ENCODE measurements around the gene CDK8. TPM values are rescaled to one million over a fixed set of nuclear protein-coding genes. Genes with fewer than 3 reads are reported as not detected.
"Not testable (repeated sequence)": the region's sequence is repeated elsewhere in the genome, so short reads cannot be mapped to it uniquely, and the experiment has no call there.

The CDK8 gene
- total RNA-seq, 1 donor from 2014 or later = 30.0 TPM

GRCh38 chr13:26236296-26236695 lies 17.6 kb upstream of the CDK8 start:
- Mint-ChIP-seq H3K36me3 (ENCODE audit: low read depth) (no peaks in the 10 kb centered on the region), H3K27ac (ENCODE audit: unreplicated experiment) (no peak overlapping the region), H3K4me3 (no peak overlapping the region), H3K4me1 (no peaks in the 10 kb centered on the region), H3K9me3 (no peaks in the 10 kb centered on the region), H3K27me3 (ENCODE audit: low read depth) (peaks cover 17% of the 10 kb centered on the region)
- no peak for TF ChIP-seq CTCF (conservative IDR thresholded peaks at IDR 0.05)
- DNase-seq (ENCODE audit: low read depth, low spot score) = no peak

GRCh38 chr13:26246154-26246553 lies 7.8 kb upstream of the CDK8 start:
- H3K9me3 Mint-ChIP-seq = peaks cover 10% of the 10 kb centered on the region
- H3K4me1 Mint-ChIP-seq = no peaks in the 10 kb centered on the region
- no peak overlapping the region for H3K27ac Mint-ChIP-seq (ENCODE audit: unreplicated experiment)
- no peaks in the 10 kb centered on the region for H3K36me3 Mint-ChIP-seq (ENCODE audit: low read depth)
- H3K27me3 Mint-ChIP-seq (ENCODE audit: low read depth) = peaks cover 14% of the 10 kb centered on the region
- no peak overlapping the region for H3K4me3 Mint-ChIP-seq
- no peak for TF ChIP-seq CTCF (conservative IDR thresholded peaks at IDR 0.05)
- no peak for DNase-seq (ENCODE audit: low read depth, low spot score)

GRCh38 chr13:26247011-26247410 lies 6.9 kb upstream of the CDK8 start:
- peaks cover 18% of the 10 kb centered on the region for H3K27me3 Mint-ChIP-seq (ENCODE audit: low read depth)
- no peak for DNase-seq (ENCODE audit: low read depth, low spot score)
- H3K36me3 Mint-ChIP-seq (ENCODE audit: low read depth) = no peaks in the 10 kb centered on the region
- no peak overlapping the region for H3K4me3 Mint-ChIP-seq
- peaks cover 8% of the 10 kb centered on the region for H3K9me3 Mint-ChIP-seq
- no peak overlapping the region for H3K27ac Mint-ChIP-seq (ENCODE audit: unreplicated experiment)
- TF ChIP-seq CTCF (conservative IDR thresholded peaks at IDR 0.05) = no peak
- H3K4me1 Mint-ChIP-seq = no peaks in the 10 kb centered on the region

- no peak for DNase-seq (ENCODE audit: low read depth, low spot score)
- TF ChIP-seq CTCF (conservative IDR thresholded peaks at IDR 0.05) = no peak
- Mint-ChIP-seq H3K27ac (ENCODE audit: unreplicated experiment) (no peak overlapping the region), H3K9me3 (peaks cover 4% of the 10 kb centered on the region), H3K36me3 (ENCODE audit: low read depth) (no peaks in the 10 kb centered on the region), H3K27me3 (ENCODE audit: low read depth) (peaks cover 18% of the 10 kb centered on the region), H3K4me3 (no peak overlapping the region), H3K4me1 (no peaks in the 10 kb centered on the region)
These were observed 6.3 kb upstream of the CDK8 start for GRCh38 chr13:26247608-26248007.

GRCh38 chr13:26249551-26249950 lies 4.4 kb upstream of the CDK8 start:
- H3K36me3 Mint-ChIP-seq (ENCODE audit: low read depth) = no peaks in the 10 kb centered on the region
- no peak for DNase-seq (ENCODE audit: low read depth, low spot score)
- TF ChIP-seq CTCF (conservative IDR thresholded peaks at IDR 0.05) = no peak
- peaks cover 18% of the 10 kb centered on the region for H3K27me3 Mint-ChIP-seq (ENCODE audit: low read depth)
- no peaks in the 10 kb centered on the region for H3K9me3 Mint-ChIP-seq
- H3K4me3 Mint-ChIP-seq = no peak overlapping the region
- peaks cover 4% of the 10 kb centered on the region for H3K4me1 Mint-ChIP-seq
- no peak overlapping the region for H3K27ac Mint-ChIP-seq (ENCODE audit: unreplicated experiment)

GRCh38 chr13:26252006-26252405 lies 1.9 kb upstream of the CDK8 start:
- H3K9me3 Mint-ChIP-seq; H3K4me3 Mint-ChIP-seq; H3K36me3 Mint-ChIP-seq (ENCODE audit: low read depth); H3K27ac Mint-ChIP-seq (ENCODE audit: unreplicated experiment); DNase-seq (ENCODE audit: low read depth, low spot score): not testable (repeated sequence)
- Mint-ChIP-seq H3K4me1 (peaks cover 25% of the 10 kb centered on the region), H3K27me3 (ENCODE audit: low read depth) (peaks cover 16% of the 10 kb centered on the region)

Data from neural crest cell (in vitro differentiated cells).